HPDE6-E6E7 (cell line): ENCODE results near the gene LPCAT3.

Experiments
- DNase-seq: peaks from one replicate; pipeline ENCODE4 v3.0.0; 2011; ENCODE audit warnings: missing footprints; ENCODE audit errors: extremely low spot score

Gene LPCAT3

DNA sequence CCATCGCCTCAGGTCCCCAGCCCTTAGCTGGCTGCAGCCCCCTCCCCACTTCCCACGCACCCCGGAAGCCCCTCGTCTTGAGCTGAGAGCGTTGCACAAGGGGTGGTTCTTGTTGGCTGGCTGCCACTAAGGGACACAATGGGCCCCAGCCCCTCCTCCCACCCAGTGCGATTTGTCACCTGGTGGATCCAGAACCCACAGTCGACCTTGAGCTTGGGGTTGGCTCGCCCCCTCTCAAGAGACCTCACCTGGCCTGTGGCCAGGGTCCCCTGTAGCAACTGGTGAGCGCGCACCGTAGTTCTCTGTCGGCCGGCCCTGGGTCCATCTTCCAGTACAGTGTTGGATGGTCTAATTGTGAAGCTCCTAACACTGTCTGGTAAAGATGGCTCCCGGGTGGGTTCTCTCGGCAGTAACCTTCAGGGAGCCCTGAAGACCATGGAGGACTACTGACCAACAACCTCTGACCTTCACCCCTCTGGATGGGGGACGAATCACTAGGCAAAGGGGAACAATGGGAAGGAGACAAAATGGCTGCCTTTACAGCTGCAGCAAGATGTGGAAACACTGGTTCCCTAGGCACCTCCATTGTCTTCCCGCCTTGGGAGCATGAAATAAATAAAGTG lies 54.4 kb downstream of the LPCAT3 start:
- no peak for DNase-seq

DNA sequence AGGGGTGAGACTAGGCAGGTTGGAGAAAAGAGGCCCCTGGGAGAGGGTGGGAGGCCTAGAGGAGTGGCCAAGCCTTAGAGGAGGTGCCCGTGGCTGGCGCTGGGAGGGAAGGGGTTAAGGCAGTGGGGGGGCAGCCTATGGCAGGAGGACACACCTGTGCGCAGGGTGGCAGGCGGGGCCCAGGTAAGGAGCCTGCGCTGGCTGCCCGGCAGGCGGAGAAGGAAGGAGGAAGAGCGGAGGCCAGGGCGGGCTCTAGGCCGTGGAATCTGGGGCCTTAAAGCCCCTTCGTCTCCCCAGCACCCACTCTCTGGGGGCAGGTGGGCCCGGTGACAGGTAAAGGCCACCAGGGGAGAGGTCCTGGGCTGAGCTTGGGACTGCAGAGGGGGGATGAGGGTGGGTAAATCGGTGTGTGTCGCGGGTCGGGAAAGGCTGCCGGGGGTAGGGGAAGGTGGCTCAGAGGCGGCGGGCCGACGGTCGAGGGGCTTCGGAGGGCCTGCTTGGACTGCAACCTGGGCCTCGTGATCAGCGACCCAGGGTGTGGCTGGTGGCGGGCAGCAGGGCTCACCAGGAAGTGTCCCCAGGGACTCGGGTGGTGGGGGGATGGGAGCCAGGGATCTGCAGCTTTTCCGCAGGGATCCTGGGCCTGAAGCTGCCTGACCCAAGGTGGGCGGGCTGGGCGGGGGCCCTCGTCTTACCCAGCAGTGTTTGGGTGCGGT lies 55.1 kb downstream of the LPCAT3 start:
- DNase-seq, result peak; percentile 92

DNA sequence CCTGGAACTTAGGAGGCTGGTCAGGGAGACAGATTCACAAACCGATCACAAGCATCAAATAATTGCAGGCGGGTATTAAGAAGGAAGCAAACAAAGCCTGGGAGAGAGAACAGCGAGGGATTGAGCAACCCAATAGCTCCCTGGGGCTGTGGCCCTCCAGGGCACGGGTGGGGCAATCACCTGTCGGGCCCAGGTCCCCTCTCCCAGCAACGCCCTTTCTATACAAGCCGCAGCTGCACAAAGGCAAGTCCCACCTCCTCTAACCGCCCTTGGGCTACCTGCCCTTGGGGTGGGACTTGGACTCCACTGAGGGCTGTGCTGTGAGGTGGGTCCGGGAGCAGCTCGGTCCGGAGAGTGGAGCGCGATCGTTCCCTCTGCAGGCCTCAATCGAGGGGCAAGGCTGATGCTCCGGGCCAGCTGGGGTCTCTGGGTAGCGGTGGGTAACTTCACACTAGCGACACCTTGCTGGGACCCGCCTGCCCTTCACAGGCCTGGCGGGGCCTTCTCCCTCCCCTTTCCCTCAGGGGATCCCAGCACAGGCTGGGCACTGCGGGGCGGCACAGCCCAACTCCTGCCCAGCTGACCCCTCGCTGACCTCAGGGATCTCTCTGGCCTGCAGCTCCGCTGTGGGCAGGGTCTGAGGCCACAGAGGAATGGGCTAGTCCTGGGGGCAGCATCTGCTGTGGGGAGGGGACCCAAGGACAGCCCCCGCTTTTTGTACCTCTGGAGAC lies 55.8 kb downstream of the LPCAT3 start:
- no peak for DNase-seq

DNA sequence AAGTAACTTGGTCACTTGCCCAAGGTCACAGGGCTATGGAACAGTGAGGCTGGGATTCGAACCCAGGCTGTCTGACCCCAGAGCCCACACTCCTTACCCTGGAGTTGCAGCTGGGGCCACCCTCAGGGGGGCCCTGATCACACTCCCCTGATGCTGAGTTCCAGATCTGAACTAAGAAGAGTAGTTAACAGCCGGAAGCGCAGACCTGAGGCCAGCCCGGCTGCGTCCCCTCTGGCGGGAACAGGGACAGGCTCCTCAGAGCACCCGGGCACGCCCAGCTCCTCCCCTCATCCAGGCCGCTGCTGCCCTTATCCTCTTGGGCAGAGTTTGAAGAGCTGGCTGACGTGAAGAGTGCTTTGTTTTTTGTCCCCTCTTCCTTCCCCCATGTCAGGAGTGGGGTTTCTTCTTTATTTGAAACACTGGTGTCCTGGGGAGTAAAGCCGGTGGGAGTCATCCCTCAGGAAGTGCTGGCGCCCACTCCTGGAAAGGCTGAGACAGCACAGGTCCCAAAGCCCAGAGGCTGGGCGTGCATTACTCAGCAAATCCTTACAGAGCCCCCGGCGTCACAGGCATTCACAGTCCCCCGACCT lies 56.5 kb downstream of the LPCAT3 start:
- DNase-seq, result peak; percentile 49

DNA sequence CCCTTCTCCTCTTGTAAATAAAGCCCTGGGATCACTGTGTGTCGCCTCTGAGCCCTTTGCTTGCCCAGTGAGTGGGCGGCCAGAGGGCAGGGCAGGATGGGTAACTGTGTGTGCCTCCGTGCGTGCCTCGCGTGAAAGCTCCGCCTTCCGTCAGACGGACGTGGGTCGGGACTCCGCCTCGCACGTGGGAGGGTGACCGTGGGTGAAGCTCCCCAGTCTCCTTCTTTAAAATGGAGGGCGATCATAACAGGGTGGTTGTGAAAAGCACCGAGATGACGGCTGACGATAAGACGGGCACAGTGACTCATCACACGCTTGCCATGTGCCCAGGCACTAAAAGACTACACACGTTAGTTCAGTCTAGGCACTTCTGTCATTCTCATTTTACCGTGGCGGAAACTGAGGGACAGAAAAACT lies 57.0 kb downstream of the LPCAT3 start:
- DNase-seq, result peak; percentile 60

DNA sequence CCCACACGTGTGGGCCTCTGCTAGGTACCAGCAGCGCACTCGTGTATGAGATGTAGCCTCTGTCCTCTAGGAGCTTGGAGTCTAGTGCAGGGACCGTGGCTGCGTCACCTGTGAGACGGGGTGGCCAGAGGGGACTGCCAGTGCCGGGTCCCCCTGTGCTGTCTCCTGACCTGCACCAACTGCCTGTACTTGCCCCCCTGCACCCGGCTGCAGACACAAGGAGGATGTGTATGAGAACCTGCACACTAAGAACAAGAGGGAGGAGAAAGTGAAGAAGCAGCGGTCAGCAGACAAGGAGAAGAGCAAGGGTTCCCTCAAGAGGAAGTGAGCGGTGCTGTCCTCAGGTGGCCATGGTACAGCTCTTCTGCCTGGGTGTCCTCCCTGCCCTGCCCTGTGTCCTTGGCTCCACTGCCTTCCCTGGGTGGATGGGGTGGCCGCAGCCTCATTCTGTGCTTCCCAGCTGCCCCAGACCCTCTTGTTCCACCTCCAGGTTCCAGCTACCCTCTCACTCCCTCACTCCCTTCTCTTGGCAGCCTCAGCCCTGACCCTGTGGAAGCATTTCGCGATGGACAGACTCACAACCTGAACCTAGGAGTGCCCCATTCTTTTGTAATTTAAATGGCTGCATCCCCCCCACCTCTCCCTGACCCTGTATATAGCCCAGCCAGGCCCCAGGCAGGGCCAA lies 57.5 kb downstream of the LPCAT3 start:
- DNase-seq, result no peak

DNA sequence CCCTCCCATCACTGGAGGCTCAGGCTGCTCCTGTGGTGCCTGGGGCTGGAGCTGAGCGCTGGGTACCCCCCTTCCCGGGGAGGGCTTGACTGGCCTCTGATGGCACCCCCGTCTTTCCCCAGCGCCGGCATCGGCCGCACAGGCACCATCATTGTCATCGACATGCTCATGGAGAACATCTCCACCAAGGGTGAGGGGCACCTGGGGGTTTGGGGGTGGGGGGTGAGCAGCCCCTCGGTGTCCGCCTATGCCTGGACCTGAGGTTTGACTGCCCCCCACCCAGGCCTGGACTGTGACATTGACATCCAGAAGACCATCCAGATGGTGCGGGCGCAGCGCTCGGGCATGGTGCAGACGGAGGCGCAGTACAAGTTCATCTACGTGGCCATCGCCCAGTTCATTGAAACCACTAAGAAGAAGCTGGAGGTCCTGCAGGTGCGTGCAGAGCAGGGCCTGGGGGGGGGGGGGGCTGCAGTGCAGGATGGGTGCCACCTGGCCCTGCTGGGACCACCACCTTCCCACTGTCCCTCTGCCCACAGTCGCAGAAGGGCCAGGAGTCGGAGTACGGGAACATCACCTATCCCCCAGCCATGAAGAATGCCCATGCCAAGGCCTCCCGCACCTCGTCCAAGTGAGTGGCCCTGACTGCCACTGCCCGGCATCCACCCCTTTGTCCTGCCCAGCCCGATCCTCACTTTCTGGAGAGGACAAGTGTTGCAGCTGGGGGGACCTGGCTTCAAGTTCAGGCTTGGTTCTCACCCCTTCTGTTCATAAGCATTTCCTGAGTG lies 58.3 kb downstream of the LPCAT3 start:
- DNase-seq, result no peak

DNA sequence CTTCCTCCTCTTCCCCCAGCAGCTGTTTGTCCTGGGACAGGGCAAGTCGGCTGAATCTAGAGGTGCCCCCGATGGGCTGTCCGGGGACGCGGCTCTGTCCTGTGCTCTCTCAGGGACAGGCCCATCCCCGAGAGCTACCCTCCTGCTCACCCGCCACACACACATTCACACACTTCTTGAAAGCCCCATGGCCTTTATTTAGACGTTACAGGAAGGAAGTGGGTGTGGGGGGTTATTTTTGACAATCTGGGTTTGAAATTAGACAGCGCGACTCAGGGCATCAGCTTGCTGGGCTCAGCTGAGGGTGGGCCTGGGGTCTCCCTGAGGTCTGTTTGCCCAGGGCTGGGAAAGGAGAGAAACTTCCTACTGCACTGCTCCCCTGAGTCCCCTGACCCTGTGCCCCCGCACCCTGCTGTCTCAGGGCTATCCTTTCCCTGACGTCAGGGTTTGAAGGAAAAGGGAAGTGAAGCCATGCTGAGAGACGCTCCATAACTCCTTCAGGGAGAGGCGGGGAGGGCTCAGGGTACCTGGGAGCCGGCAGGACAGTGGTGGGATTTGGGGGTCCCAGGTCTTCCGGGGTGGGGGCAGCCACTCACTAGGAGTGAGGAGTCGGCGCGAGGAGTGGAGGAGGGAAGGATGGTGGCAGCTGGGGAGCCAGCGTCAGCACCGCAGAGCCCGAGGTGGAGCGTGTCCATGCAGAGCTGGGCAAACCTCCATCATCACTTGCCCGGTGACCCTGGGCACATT lies 59.0 kb downstream of the LPCAT3 start:
- DNase-seq, result no peak

DNA sequence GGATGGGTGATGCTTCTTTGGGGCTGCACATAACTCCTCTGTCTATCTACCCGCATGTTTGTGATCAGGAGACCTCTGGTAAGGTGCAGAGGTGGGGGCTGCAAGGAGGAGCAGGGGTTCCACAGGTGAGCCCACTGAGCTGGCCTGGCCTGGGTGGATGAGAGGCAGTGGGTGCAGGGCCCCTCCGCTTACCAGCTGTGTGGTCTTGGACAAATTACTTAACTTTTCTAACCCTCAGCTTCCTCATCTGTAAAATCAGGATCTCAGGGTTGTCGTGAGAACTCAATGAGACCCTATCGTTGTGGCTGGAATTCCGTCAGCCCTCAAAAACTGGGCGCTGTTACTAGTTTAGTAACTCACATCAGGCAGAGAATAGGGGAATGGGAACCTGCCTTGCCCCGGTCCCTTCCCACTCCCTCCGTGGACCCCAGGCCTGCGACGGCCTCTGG lies 59.6 kb downstream of the LPCAT3 start:
- DNase-seq, result no peak

DNA sequence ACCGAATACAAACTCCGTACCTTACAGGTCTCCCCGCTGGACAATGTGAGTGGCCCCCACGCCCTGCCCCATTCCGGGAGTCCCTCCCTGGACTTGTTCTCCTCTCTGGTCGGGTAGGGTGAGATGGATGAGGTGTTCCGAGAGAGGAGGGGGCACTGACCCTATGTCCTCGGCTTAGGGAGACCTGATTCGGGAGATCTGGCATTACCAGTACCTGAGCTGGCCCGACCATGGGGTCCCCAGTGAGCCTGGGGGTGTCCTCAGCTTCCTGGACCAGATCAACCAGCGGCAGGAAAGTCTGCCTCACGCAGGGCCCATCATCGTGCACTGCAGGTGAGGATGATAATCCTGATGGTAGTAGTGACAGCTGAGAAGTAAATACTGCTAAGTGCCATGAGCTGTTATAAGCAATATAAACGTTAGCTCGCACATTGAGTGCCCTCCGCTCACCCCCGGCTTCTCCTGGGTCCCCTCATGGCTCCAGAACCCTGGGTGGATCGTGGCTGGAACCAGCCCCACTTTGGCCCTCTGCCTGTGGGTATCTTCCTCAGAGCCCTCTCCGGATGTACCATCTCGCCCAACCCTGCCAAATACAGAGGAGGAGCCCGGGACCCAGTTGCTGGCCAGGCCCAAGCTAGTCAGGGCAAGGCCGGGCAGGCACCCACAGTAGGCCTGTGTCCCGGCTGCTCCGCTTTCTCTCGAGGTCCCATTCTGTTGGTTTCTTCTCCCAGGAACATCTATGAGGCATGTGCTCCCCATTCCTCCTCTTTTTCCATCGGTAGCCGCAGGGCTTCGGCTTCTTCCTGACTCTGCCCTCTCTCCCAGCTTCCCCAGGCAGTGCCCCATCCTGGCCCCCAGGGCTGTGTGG lies 60.3 kb downstream of the LPCAT3 start:
- no peak for DNase-seq

DNA sequence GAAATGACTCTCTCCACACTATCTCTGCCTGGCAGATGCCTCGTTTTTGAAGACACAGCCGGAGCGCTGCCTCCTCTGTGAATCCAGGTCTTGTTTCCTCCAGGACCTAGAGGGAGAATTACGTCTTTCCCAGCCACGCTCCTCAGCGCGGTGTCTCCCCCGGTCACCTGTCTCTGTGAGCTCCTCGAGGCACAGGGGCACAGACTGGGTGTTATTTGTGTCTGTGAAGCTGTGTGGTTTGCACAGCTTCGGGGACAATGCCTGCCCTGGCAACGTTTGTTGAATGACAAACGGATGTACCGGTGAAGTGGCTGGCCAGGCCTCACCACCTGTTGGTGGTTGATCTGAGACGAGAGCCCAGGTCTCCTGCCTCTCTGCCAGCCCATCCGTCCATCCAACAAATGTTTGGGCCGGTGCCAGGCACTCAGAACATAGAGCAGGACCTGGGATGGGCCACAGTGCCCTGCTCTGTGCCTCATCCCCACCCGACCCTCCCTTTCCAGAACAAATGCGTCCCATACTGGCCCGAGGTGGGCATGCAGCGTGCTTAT lies 61.0 kb downstream of the LPCAT3 start:
- DNase-seq, result no peak

DNA sequence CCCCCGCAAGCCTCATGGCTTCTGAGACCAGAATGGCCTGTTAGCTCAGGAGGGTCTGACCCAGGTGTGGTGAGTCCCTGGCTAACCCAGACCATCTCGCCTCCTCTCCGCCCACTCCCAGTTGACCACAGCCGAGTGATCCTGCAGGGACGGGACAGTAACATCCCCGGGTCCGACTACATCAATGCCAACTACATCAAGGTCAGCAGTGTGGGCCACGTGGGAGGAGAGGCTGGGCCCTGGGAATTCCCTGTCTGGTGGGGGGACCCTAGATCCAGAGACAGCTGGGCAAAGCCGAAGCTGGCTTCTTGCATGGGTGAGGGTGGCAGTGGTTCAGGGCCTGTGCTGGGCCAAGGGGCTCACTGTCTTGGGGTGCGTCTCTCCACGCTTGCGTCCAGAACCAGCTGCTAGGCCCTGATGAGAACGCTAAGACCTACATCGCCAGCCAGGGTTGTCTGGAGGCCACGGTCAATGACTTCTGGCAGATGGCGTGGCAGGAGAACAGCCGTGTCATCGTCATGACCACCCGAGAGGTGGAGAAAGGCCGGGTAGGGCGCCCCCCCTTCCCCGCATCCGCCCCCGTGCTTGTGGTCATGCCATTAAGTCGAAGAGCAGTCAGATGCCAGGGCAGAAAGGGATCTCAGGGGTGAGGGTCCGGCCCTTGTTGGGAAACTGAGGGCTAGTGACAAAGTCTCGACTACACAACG lies 62.1 kb downstream of the LPCAT3 start:
- DNase-seq, result no peak

DNA sequence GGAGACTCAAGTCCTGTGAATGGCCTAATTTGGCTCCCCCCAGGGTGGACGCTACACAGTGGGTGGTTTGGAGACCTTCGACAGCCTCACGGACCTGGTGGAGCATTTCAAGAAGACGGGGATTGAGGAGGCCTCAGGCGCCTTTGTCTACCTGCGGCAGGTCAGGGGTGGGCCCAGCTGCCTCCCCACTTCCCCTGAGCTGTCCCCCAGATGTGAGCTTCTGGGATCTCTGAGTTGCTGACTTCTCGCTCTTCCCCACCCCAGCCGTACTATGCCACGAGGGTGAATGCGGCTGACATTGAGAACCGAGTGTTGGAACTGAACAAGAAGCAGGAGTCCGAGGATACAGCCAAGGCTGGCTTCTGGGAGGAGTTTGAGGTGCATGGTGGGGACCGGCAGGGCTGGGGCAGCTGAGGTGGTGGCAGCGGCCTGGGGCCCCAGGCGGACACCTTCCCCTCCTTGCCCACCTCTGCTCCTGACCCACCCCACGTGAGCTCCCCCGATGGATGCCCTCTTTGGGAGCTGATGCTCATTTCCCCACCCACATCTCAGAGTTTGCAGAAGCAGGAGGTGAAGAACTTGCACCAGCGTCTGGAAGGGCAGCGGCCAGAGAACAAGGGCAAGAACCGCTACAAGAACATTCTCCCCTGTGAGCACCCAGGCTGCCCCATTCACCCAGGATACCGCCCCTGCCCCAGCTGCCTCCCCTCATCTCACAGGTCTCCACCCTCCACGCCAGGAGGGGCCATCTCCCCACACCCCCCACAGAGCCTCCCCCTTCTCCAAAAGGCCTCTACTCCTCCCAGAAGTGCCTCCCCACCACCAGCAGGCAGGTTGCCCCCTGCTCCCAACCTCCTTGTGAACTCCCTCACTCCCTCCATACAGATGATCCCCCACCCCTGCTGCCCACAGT lies 62.9 kb downstream of the LPCAT3 start:
- DNase-seq, result no peak

DNA sequence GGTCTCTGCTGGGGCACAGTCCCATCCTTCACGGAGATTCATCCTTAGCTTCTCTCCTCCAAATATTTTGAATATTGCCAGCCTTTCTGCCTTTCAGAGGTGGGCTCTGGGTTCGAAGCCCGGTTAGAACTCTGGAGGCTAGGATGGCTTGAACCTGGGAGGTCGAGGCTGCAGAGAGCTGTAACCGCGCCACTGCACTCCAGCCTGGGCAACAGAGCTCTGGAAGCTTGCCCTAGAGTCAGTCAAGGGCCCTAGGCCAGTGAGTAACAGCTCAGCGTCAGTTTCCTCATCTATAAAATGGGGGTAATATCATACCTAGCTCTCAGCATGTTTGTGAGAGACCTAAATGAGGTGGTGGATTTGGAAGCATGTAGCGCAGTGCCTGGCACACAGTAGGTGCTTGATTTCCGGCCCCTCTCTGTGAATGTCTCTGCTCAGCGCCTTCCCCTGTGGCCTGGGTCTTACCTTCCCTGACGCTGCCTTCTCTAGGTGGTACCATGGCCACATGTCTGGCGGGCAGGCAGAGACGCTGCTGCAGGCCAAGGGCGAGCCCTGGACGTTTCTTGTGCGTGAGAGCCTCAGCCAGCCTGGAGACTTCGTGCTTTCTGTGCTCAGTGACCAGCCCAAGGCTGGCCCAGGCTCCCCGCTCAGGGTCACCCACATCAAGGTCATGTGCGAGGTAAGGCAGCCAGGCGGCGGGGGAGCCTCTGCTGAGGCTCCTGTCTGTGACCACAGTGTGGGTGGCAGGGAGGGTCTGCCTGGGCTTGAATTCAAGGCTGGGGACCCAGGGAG lies 63.8 kb downstream of the LPCAT3 start:
- DNase-seq, result no peak

DNA sequence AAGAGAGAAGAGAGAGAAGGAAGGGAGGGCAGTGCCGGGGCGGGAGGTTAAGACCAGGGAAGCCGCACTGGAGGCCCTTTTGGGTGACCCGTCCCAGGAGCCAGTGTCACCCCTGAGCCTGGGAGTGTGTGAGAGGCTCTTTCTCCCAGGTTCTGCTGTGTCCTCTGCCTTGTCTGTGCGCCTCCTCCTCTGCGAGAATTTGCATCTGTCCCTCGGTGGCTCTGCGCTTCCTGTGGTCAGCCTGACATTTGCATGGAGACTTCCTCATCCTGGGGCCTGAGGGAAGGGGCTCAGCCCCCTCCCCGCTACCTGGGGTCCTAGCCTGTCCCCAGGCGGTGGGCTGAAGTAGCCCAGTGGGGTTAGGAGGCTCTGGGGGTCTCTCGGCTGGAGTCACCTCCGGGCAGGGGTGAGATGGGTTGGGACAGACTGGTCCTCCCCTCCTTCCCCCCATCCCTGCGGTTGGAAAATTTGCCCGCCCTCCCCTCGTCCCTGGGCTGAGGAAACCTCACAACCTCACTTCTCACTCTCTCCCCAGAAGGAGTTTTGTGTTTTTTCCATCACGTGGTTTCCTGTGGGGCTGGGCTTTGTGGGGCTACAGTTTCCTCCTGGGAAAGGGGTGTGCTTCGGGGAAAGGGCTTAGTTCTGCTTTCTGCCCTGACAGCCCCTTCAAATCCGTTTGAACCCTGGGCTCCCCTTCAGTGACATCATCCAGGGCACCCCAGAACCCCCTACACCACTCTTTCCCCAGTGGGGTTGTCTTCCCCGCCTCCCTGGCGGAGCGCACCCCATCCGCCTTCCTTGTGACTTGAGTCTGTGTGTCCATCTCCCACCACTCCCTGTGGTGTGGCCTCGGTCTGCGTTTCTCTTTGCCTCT lies 64.6 kb downstream of the LPCAT3 start:
- DNase-seq, result no peak
